HepG2 (cell line): ENCODE data around the gene HSPE1. TPM values are rescaled to one million over a fixed set of nuclear protein-coding genes. Genes with fewer than 3 reads are reported as not detected.
A peak's percentile ranks its signal among the peaks of the same experiment; 100 is the strongest.

Source experiments
- GPN1 ChIP-seq: sonication (generic); formaldehyde crosslinking; IDR thresholded peaks from 2 replicates; pipeline ENCODE4 v1.5.1; 2020; ENCODE audit warnings: missing genetic modification reagents, borderline replicate concordance
- HNRNPUL1 ChIP-seq: fragments of 200-400 bp; formaldehyde crosslinking; IDR thresholded peaks from 2 replicates; pipeline ENCODE4 v1.6.1; 2017; ENCODE audit warnings: low read depth, mild to moderate bottlenecking, low read length, moderate library complexity
- MED13 ChIP-seq: sonication (generic); formaldehyde crosslinking; IDR thresholded peaks from 2 replicates; pipeline ENCODE4 v1.5.0; 2020; ENCODE audit warnings: missing genetic modification reagents
- PITX1 ChIP-seq: sonication (generic); formaldehyde crosslinking; IDR thresholded peaks from 2 replicates; pipeline ENCODE4 v1.5.1; 2020; ENCODE audit warnings: mild to moderate bottlenecking, missing genetic modification reagents
- ZGPAT ChIP-seq: IDR thresholded peaks from 2 replicates; pipeline ENCODE4 v1.6.1; 2016; ENCODE audit warnings: mild to moderate bottlenecking
- ZNF142 ChIP-seq: sonication (generic); formaldehyde crosslinking; IDR thresholded peaks from 2 replicates; pipeline ENCODE4 v1.4.0; 2020; ENCODE audit warnings: missing genetic modification reagents
- ZNF274 ChIP-seq: sonication (generic); formaldehyde crosslinking; IDR thresholded peaks from 2 replicates; pipeline ENCODE4 v1.5.1; 2020; ENCODE audit warnings: mild to moderate bottlenecking, missing genetic modification reagents
- ZNF773 ChIP-seq: sonication (generic); formaldehyde crosslinking; IDR thresholded peaks from 2 replicates; pipeline ENCODE4 v1.4.0; 2020; ENCODE audit warnings: missing genetic modification reagents, borderline replicate concordance
- polyA plus RNA-seq, 8 experiments: library from polyadenylated mRNA; depleted of rRNA in 3 of 8; stranded (reverse) in 7 of 8; unstranded in 1 of 8; fragments of >200 nt; fragmentation: Illumina TruSeq in 4 of 8; extraction: Trizol in 4 of 8; gene quantifications; 2 replicates each; pipeline versions ENCODE4 v1.2.1 to v1.2.3, GENCODE V29; 2011 to 2016; ENCODE audit warnings: low read depth in 4 of 8, missing spikeins in 1 of 8, mixed read lengths in 1 of 8; ENCODE audit not compliant: insufficient read depth in 1 of 8
- total RNA-seq, 5 experiments: library from RNA; depleted of rRNA; stranded (reverse); fragments of >200 nt; fragmentation: Illumina TruSeq; extraction: Trizol; gene quantifications; 2 replicates each; pipeline ENCODE4 v1.2.3, GENCODE V29; 2016; ENCODE audit warnings: low read depth in 1 of 5
- TF ChIP-seq, protein P1 (sequence below): sonication (generic); formaldehyde crosslinking; IDR thresholded peaks from 2 replicates; pipeline ENCODE4 v1.5.0; 2020; ENCODE audit warnings: mild to moderate bottlenecking, missing genetic modification reagents
- TF ChIP-seq, protein P2 (sequence below): IDR thresholded peaks from 2 replicates; pipeline ENCODE4 v1.6.1; 2016; ENCODE audit warnings: missing genetic modification reagents, missing compliant biosample characterization
- TF ChIP-seq, protein P3 (sequence below): sonication (generic); formaldehyde crosslinking; conservative IDR thresholded peaks from 2 replicates; pipeline ENCODE4 v1.4.0; 2020; ENCODE audit warnings: missing genetic modification reagents
- TF ChIP-seq, protein P4 (sequence below): sonication (generic); formaldehyde crosslinking; conservative IDR thresholded peaks from 2 replicates; pipeline ENCODE4 v1.8.0; 2022; ENCODE audit warnings: mild to moderate bottlenecking, moderate library complexity, missing genetic modification reagents

Gene HSPE1
- total and polyA plus RNA-seq, 2 of the 13 experiments (the other 11 are each of a cell fraction or from before 2014, with no cell fraction given) = 244 to 823 TPM

DNA sequence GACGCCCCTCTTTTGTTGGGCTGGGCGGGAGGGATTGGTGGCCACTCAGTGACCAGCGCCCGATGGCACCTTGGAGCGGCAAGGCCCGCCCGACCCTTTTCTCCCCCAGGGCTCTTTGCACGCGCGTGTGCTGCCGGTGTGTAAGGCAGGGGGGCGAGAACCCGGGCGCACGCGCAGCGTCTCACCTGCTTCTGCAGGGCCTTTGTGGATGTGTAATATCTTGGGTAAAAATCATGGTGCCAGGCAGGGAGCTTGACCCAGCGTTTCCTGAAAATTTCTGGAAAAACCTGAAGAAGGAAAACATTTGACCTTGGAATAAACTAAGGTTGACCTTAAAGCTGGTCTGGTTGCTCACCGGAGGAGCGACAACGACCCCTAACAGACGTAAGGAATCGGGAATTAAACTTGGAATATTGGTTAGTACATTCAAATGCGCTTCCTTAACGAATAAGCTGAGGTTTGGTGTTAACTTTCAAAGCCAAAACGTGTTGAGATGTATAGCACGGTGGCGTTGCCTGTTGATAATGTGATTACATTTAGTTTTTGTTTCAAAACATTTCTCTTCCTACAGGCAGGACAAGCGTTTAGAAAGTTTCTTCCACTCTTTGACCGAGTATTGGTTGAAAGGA is 438 bp downstream of the HSPE1 start (continued):
- TF ChIP-seq ZNF142 (peak; percentile 63), HNRNPUL1 (peak; percentile 1; the same call in 1 of the 2 replicates), ZNF773 (CRISPR knock-in tag) (0 out of 2 replicates have a peak, but pooled peaks have one; percentile 71), PITX1 (0 out of 2 replicates have a peak, but pooled peaks have one; percentile 56), ZGPAT (no peak), ZNF274 (0 out of 2 replicates have a peak, but pooled peaks have one; percentile 17), MED13 (peak; percentile 30; the same call in 1 of the 2 replicates), GPN1 (no peak)
- TF ChIP-seq, protein P1, sequence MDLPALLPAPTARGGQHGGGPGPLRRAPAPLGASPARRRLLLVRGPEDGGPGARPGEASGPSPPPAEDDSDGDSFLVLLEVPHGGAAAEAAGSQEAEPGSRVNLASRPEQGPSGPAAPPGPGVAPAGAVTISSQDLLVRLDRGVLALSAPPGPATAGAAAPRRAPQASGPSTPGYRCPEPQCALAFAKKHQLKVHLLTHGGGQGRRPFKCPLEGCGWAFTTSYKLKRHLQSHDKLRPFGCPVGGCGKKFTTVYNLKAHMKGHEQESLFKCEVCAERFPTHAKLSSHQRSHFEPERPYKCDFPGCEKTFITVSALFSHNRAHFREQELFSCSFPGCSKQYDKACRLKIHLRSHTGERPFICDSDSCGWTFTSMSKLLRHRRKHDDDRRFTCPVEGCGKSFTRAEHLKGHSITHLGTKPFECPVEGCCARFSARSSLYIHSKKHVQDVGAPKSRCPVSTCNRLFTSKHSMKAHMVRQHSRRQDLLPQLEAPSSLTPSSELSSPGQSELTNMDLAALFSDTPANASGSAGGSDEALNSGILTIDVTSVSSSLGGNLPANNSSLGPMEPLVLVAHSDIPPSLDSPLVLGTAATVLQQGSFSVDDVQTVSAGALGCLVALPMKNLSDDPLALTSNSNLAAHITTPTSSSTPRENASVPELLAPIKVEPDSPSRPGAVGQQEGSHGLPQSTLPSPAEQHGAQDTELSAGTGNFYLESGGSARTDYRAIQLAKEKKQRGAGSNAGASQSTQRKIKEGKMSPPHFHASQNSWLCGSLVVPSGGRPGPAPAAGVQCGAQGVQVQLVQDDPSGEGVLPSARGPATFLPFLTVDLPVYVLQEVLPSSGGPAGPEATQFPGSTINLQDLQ (CRISPR knock-in tag) = no peak
- TF ChIP-seq, protein P2, sequence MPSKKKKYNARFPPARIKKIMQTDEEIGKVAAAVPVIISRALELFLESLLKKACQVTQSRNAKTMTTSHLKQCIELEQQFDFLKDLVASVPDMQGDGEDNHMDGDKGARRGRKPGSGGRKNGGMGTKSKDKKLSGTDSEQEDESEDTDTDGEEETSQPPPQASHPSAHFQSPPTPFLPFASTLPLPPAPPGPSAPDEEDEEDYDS = no peak
- TF ChIP-seq, protein P3, sequence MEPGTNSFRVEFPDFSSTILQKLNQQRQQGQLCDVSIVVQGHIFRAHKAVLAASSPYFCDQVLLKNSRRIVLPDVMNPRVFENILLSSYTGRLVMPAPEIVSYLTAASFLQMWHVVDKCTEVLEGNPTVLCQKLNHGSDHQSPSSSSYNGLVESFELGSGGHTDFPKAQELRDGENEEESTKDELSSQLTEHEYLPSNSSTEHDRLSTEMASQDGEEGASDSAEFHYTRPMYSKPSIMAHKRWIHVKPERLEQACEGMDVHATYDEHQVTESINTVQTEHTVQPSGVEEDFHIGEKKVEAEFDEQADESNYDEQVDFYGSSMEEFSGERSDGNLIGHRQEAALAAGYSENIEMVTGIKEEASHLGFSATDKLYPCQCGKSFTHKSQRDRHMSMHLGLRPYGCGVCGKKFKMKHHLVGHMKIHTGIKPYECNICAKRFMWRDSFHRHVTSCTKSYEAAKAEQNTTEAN = peak; percentile 100
- TF ChIP-seq, protein P4, sequence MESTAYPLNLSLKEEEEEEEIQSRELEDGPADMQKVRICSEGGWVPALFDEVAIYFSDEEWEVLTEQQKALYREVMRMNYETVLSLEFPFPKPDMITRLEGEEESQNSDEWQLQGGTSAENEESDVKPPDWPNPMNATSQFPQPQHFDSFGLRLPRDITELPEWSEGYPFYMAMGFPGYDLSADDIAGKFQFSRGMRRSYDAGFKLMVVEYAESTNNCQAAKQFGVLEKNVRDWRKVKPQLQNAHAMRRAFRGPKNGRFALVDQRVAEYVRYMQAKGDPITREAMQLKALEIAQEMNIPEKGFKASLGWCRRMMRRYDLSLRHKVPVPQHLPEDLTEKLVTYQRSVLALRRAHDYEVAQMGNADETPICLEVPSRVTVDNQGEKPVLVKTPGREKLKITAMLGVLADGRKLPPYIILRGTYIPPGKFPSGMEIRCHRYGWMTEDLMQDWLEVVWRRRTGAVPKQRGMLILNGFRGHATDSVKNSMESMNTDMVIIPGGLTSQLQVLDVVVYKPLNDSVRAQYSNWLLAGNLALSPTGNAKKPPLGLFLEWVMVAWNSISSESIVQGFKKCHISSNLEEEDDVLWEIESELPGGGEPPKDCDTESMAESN (CRISPR knock-in tag) = 0 out of 2 replicates have a peak, but pooled peaks have one; percentile 6
